Measurements from ENCODE around the gene PEX7. TPM values are rescaled to one million over a fixed set of nuclear protein-coding genes. Genes with fewer than 3 reads are reported as not detected.

The PEX7 gene
- total and polyA plus RNA-seq, 10 of the 15 experiments (the other 5 are each of a cell fraction or from before 2014, with no cell fraction given): 0.58 to 12.4 (median 8.8) TPM

DNA sequence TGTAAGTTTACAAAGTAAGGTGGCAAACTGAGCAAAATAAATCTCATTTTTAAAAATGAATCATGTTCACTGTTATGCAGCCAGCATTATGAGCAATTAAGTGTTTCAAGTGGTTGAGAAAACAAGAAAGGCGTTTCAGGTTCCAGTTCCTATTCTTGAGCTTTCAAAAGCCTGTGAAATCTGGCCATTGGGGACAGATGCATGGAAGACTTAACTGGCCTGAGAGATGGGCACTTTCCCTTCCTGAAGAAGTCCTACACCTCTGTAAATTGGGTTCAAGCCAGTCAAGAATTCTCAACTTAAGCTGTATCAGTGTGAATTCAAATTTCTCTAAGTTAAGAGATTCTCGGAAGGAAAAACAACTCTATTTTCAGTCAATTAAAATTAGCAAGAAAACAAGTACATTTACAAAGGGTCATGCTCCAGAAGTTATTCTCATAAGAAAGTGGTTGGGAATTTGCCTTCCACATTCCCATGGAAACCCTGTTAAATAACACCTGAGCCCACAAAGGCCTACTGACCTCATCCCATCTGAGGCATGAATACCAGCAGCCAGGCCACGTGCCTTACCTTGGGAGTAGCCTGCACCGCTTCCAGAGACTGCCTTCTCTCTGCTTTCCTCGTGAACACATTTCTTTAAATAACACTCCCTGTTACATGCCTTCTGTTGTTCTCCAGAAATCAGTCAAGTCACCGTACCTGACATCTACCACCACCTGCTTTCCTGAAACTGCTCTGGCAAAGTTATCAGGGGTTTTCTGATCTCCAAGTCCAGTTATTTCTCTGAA is 49.5 kb upstream of the PEX7 start (continued):
- TF ChIP-seq, protein P1, sequence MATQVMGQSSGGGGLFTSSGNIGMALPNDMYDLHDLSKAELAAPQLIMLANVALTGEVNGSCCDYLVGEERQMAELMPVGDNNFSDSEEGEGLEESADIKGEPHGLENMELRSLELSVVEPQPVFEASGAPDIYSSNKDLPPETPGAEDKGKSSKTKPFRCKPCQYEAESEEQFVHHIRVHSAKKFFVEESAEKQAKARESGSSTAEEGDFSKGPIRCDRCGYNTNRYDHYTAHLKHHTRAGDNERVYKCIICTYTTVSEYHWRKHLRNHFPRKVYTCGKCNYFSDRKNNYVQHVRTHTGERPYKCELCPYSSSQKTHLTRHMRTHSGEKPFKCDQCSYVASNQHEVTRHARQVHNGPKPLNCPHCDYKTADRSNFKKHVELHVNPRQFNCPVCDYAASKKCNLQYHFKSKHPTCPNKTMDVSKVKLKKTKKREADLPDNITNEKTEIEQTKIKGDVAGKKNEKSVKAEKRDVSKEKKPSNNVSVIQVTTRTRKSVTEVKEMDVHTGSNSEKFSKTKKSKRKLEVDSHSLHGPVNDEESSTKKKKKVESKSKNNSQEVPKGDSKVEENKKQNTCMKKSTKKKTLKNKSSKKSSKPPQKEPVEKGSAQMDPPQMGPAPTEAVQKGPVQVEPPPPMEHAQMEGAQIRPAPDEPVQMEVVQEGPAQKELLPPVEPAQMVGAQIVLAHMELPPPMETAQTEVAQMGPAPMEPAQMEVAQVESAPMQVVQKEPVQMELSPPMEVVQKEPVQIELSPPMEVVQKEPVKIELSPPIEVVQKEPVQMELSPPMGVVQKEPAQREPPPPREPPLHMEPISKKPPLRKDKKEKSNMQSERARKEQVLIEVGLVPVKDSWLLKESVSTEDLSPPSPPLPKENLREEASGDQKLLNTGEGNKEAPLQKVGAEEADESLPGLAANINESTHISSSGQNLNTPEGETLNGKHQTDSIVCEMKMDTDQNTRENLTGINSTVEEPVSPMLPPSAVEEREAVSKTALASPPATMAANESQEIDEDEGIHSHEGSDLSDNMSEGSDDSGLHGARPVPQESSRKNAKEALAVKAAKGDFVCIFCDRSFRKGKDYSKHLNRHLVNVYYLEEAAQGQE (IDR thresholded peaks at IDR 0.05; ENCODE audit: low read depth, low read length): no peak
- peak; percentile 83 for TF ChIP-seq POLR2AphosphoS5 (IDR thresholded peaks at IDR 0.05; ENCODE audit: low read length)

DNA sequence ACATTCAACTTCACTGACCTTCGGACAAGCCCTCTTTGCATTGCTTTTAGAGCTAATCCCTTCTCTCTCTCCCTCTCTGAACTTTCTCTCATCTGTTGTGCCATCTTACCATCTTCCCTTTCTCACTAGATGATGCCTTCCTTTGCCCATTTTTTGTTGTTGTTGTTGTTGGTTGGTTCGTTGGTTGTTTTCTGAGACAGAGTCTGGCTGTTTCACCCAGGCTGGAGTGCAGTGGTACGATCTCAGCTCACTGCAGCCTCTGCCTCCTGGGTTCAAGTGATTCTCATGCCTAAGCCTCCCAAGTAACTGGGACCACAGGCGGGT is 49.0 kb upstream of the PEX7 start:
- FAIRE-seq: no peak
- ATAC-seq: no peak; the same call in 2 of the 3 replicates
- SMC1A ChIA-PET (ENCODE audit: uncharacterized antibody, unreplicated experiment): interaction anchor here (1.1 to 8.9 kb wide), 8 partner anchors 11 to 129 kb away, joined by 3 to 227 read pairs (median 24); partner anchors contain the start of gene MAP3K5
- Histone ChIP-seq H3K27ac (ENCODE audit: control insufficient read depth, insufficient read depth) (peak overlapping the region; percentile 92), H3K9me3 (replicated peaks; ENCODE audit: control insufficient read depth, insufficient read depth, low read length) (no peaks in the 10 kb centered on the region; the same call in 2 of the 3 replicates), H3K4me2 (ENCODE audit: control insufficient read depth, insufficient read depth) (peak overlapping the region; percentile 32), H3K79me2 (ENCODE audit: control insufficient read depth, insufficient read depth, low read length) (peaks cover 98% of the 10 kb centered on the region), H3K4me3 (peak overlapping the region; percentile 49), H2AFZ (ENCODE audit: control insufficient read depth, low read depth, low read length) (no peak overlapping the region), H3K4me1 (ENCODE audit: control insufficient read depth, insufficient read depth, low read length) (peaks cover 52% of the 10 kb centered on the region), H3K27me3 (replicated peaks in 1 of 2; ENCODE audit: control insufficient read depth in 2 of 2, insufficient read depth in 2 of 2, low read length in 1 of 2) (no peaks in the 10 kb centered on the region), H3K36me3 (ENCODE audit: control insufficient read depth in 2 of 2, insufficient read depth in 2 of 2, low read length in 1 of 2) (peaks cover 0 to 4% of the 10 kb centered on the region in 2 experiments; a peak in 2 of 4 replicates), H4K20me1 (ENCODE audit: control insufficient read depth, insufficient read depth) (no peaks in the 10 kb centered on the region), H3K9ac (ENCODE audit: control insufficient read depth, insufficient read depth, low read length) (peak overlapping the region; percentile 37)
- RAD21 ChIA-PET (ENCODE audit: unreplicated experiment): interaction anchor here (1.1 to 12.6 kb wide), 6 partner anchors 11 to 129 kb away, joined by 3 to 270 read pairs (median 55); partner anchors contain the start of gene MAP3K5
- BruUV-seq (replicated peaks): no TSS peak
- CTCF ChIA-PET: interaction anchor here (1.1 to 3.9 kb wide), 10 partner anchors 9 to 56 kb away, joined by 3 to 26 read pairs (median 5); partner anchors contain the start of gene MAP3K5
- intact Hi-C loops (cut with micrococcal nuclease; ENCODE audit: unreplicated experiment) (loop anchor here (1.0 kb wide), 2 partner anchors 18 to 53 kb away; no protein-coding TSS in a partner anchor), in situ Hi-C loops (cut with MboI) (no loop called here)
- WGBS (ENCODE audit: insufficient coverage, insufficient replicate concordance, low lambda C conversion rate, missing lambda C conversion rate): 73% methylated on average over 4 of the region's 4 CpGs
- POLR2A ChIA-PET: interaction anchor here (1.4 to 11.8 kb wide), 7 partner anchors 8 to 55 kb away, joined by 3 to 159 read pairs (median 7); partner anchors contain the start of gene MAP3K5
- DNase-seq (ENCODE audit: low read depth, low spot score): no peak
- TF ChIP-seq RCOR1 (conservative IDR thresholded peaks at IDR 0.05; ENCODE audit: low read depth, low read length) (no peak), ZNF384 (IDR thresholded peaks at IDR 0.05; ENCODE audit: borderline replicate concordance, low read depth, low read length) (no peak), SMAD1 (IDR thresholded peaks at IDR 0.05; ENCODE audit: low read depth, partially characterized antibody) (peak; percentile 7), KAT2A (conservative IDR thresholded peaks at IDR 0.05; ENCODE audit: control insufficient read depth, low read depth, low read length) (no peak)
- TF ChIP-seq, protein P2, sequence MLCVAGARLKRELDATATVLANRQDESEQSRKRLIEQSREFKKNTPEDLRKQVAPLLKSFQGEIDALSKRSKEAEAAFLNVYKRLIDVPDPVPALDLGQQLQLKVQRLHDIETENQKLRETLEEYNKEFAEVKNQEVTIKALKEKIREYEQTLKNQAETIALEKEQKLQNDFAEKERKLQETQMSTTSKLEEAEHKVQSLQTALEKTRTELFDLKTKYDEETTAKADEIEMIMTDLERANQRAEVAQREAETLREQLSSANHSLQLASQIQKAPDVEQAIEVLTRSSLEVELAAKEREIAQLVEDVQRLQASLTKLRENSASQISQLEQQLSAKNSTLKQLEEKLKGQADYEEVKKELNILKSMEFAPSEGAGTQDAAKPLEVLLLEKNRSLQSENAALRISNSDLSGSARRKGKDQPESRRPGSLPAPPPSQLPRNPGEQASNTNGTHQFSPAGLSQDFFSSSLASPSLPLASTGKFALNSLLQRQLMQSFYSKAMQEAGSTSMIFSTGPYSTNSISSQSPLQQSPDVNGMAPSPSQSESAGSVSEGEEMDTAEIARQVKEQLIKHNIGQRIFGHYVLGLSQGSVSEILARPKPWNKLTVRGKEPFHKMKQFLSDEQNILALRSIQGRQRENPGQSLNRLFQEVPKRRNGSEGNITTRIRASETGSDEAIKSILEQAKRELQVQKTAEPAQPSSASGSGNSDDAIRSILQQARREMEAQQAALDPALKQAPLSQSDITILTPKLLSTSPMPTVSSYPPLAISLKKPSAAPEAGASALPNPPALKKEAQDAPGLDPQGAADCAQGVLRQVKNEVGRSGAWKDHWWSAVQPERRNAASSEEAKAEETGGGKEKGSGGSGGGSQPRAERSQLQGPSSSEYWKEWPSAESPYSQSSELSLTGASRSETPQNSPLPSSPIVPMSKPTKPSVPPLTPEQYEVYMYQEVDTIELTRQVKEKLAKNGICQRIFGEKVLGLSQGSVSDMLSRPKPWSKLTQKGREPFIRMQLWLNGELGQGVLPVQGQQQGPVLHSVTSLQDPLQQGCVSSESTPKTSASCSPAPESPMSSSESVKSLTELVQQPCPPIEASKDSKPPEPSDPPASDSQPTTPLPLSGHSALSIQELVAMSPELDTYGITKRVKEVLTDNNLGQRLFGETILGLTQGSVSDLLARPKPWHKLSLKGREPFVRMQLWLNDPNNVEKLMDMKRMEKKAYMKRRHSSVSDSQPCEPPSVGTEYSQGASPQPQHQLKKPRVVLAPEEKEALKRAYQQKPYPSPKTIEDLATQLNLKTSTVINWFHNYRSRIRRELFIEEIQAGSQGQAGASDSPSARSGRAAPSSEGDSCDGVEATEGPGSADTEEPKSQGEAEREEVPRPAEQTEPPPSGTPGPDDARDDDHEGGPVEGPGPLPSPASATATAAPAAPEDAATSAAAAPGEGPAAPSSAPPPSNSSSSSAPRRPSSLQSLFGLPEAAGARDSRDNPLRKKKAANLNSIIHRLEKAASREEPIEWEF (IDR thresholded peaks at IDR 0.05; ENCODE audit: insufficient replicate concordance, low read depth, low read length): no peak
- TF ChIP-seq, protein P3, sequence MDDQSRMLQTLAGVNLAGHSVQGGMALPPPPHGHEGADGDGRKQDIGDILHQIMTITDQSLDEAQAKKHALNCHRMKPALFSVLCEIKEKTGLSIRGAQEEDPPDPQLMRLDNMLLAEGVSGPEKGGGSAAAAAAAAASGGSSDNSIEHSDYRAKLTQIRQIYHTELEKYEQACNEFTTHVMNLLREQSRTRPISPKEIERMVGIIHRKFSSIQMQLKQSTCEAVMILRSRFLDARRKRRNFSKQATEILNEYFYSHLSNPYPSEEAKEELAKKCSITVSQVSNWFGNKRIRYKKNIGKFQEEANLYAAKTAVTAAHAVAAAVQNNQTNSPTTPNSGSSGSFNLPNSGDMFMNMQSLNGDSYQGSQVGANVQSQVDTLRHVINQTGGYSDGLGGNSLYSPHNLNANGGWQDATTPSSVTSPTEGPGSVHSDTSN (IDR thresholded peaks at IDR 0.05; ENCODE audit: insufficient replicate concordance, low read depth, low read length): no peak
